A549 (cell line): ENCODE results near the gene MSI2. TPM values are rescaled to one million over a fixed set of nuclear protein-coding genes. Genes with fewer than 3 reads are reported as not detected.

Source experiments
- ATAC-seq, 2 experiments: fragments of 200-7000 bp in 1 of 2; fragments of >200 bp in 1 of 2; cut with Nextera tagmentation in 1 of 2; cut with Tn5 transposase in 1 of 2; 3 replicates each; pipeline versions ENCODE4 v1.8.0 to v1.9.1; 2018 to 2020; ENCODE audit warnings: mild to moderate bottlenecking in 1 of 2, moderate library complexity in 1 of 2
- CTCF ChIA-PET: fragments of 300-600 bp; sonication (Branson Sonifier 250); formaldehyde crosslinking; extraction: SDS; loops from one replicate; lab custom pipeline; 2021; ENCODE audit warnings: antibody characterized with exemption, inconsistent platforms; lab: Yijun Ruan, JAX
- POLR2A ChIA-PET: fragments of 350-600 bp; formaldehyde crosslinking; extraction: SDS; loops from one replicate; lab custom pipeline; 2021; ENCODE audit warnings: antibody characterized with exemption, inconsistent platforms; lab: Yijun Ruan, JAX
- DNase-seq, 2 experiments: peaks; one replicate each; pipeline versions ENCODE4 v3.0.0 to v3.0.0-alpha.2; 2011 to 2016; ENCODE audit warnings: low read depth in 1 of 2, low spot score in 1 of 2
- FAIRE-seq: peaks from 2 replicates; lab custom pipeline; 2011; peaks lifted over from hg19 to GRCh38; lab: Jason Lieb, UNC
- H3K27ac ChIP-seq, 2 experiments: fragments of >200 bp; sonication (Bioruptor Twin); formaldehyde crosslinking; 3 replicates each; pipeline ENCODE4 v1.5.1; 2016 to 2017
- H3K4me1 ChIP-seq: fragments of >200 bp; sonication (Bioruptor Twin); formaldehyde crosslinking; 3 replicates; pipeline ENCODE4 v1.6.1; 2016
- H3K4me2 ChIP-seq: fragments of >200 bp; sonication (Bioruptor Twin); formaldehyde crosslinking; 3 replicates; pipeline ENCODE4 v1.6.1; 2016
- H3K4me3 ChIP-seq: fragments of >200 bp; sonication (Bioruptor Twin); formaldehyde crosslinking; 3 replicates; pipeline ENCODE4 v1.5.1; 2016
- H3K9me3 ChIP-seq: fragments of >200 bp; sonication (Bioruptor Twin); formaldehyde crosslinking; 3 replicates; pipeline ENCODE4 v1.6.1; 2016
- ATOH8 ChIP-seq: fragments of 250-450 bp; sonication (Bioruptor Pico); IDR thresholded peaks from 2 replicates; pipeline ENCODE4 v1.5.0; 2020; ENCODE audit warnings: low read depth, mild to moderate bottlenecking, moderate library complexity
- BCL3 ChIP-seq: fragments of >200 bp; sonication (Bioruptor Twin); formaldehyde crosslinking; IDR thresholded peaks from 3 replicates; pipeline ENCODE4 v1.6.1; 2016
- CHD4 ChIP-seq: fragments of 200-600 bp; sonication (generic); IDR thresholded peaks from 2 replicates; pipeline ENCODE4 v1.6.1; 2016; ENCODE audit warnings: antibody characterized with exemption, mild to moderate bottlenecking, borderline replicate concordance
- EHMT2 ChIP-seq: fragments of 200-600 bp; sonication (generic); IDR thresholded peaks from 2 replicates; pipeline ENCODE4 v1.6.1; 2016; ENCODE audit warnings: antibody characterized with exemption, low read depth, mild to moderate bottlenecking, moderate library complexity
- ELK1 ChIP-seq: fragments of 150-350 bp; IDR thresholded peaks from 2 replicates; pipeline ENCODE4 v1.6.1; 2014; ENCODE audit warnings: low read depth, mild to moderate bottlenecking, low read length
- EP300 ChIP-seq, 2 experiments: fragments of >200 bp; sonication (Bioruptor Twin); formaldehyde crosslinking; IDR thresholded peaks; 2 replicates in 1 of 2; 3 replicates in 1 of 2; pipeline ENCODE4 v1.6.1; 2016 to 2017
- ESRRA ChIP-seq: fragments of 150-350 bp; IDR thresholded peaks from 2 replicates; pipeline ENCODE4 v1.6.1; 2014; ENCODE audit warnings: mild to moderate bottlenecking, low read length, borderline replicate concordance
- FOSB ChIP-seq: fragments of 250-450 bp; sonication (Bioruptor Pico); IDR thresholded peaks from 2 replicates; pipeline ENCODE4 v1.5.0; 2020; ENCODE audit warnings: mild to moderate bottlenecking, moderate library complexity
- GATA3 ChIP-seq: IDR thresholded peaks from 2 replicates; pipeline ENCODE4 v1.6.1; 2012; ENCODE audit warnings: borderline replicate concordance
- HDAC2 ChIP-seq: fragments of 200-600 bp; sonication (generic); IDR thresholded peaks from 2 replicates; pipeline ENCODE4 v1.6.1; 2016
- HOXA7 ChIP-seq: fragments of 250-450 bp; sonication (Bioruptor Pico); IDR thresholded peaks from 2 replicates; pipeline ENCODE4 v1.5.0; 2020; ENCODE audit warnings: mild to moderate bottlenecking, moderate library complexity
- KDM5A ChIP-seq: fragments of 200-600 bp; sonication (generic); IDR thresholded peaks from 2 replicates; pipeline ENCODE4 v1.6.1; 2016; ENCODE audit warnings: antibody characterized with exemption, mild to moderate bottlenecking
- MAX ChIP-seq: IDR thresholded peaks from 2 replicates; pipeline ENCODE4 v1.6.1; 2012
- MYC ChIP-seq: IDR thresholded peaks from 2 replicates; pipeline ENCODE4 v1.6.1; 2012; ENCODE audit warnings: mild to moderate bottlenecking, inconsistent platforms, low read length, improper control_type of control experiment, borderline replicate concordance
- NFE2L2 ChIP-seq: fragments of 150-350 bp; conservative IDR thresholded peaks from 2 replicates; pipeline ENCODE4 v1.6.1; 2014; ENCODE audit warnings: low read length
- NPAS2 ChIP-seq: fragments of 250-450 bp; sonication (Bioruptor Pico); IDR thresholded peaks from 2 replicates; pipeline ENCODE4 v1.8.0; 2022; ENCODE audit warnings: mild to moderate bottlenecking, moderate library complexity, borderline replicate concordance
- NR3C1 ChIP-seq: fragments of >200 bp; sonication (Bioruptor Twin); formaldehyde crosslinking; IDR thresholded peaks from 3 replicates; pipeline ENCODE4 v1.6.1; 2017
- POLR2A ChIP-seq: IDR thresholded peaks from 2 replicates; pipeline ENCODE4 v1.6.1; 2012; ENCODE audit warnings: mild to moderate bottlenecking, low read length
- RAD21 ChIP-seq, 2 experiments: fragments of >200 bp in 1 of 2; sonication (Bioruptor Twin) in 1 of 2; formaldehyde crosslinking in 1 of 2; IDR thresholded peaks in 1 of 2; conservative IDR thresholded peaks in 1 of 2; 2 replicates in 1 of 2; 3 replicates in 1 of 2; pipeline ENCODE4 v1.6.1; 2012 to 2018; ENCODE audit warnings: inconsistent platforms in 1 of 2
- RARB ChIP-seq: fragments of 250-450 bp; sonication (Bioruptor Pico); IDR thresholded peaks from 2 replicates; pipeline ENCODE4 v1.8.0; 2021; ENCODE audit warnings: mild to moderate bottlenecking, moderate library complexity
- SREBF2 ChIP-seq: fragments of 450-650 bp; IDR thresholded peaks from 2 replicates; pipeline ENCODE4 v1.6.1; 2014; ENCODE audit warnings: mild to moderate bottlenecking, moderate library complexity
- TP53 ChIP-seq: fragments of 250-450 bp; sonication (Bioruptor Pico); IDR thresholded peaks from 2 replicates; pipeline ENCODE4 v1.5.0; 2021; ENCODE audit warnings: mild to moderate bottlenecking, moderate library complexity
- ZFP36 ChIP-seq: fragments of 450-650 bp; IDR thresholded peaks from 2 replicates; pipeline ENCODE4 v1.6.1; 2014; ENCODE audit warnings: borderline replicate concordance; ENCODE audit not compliant: partially characterized antibody
- ZSCAN20 ChIP-seq: fragments of 250-450 bp; sonication (Bioruptor Pico); IDR thresholded peaks from 2 replicates; pipeline ENCODE4 v1.8.0; 2022; ENCODE audit warnings: mild to moderate bottlenecking, moderate library complexity
- WGBS: methylation state at CpG from one replicate; pipeline ENCODE4 v1.1.6; 2017; ENCODE audit errors: missing lambda C conversion rate; 5-methylcytosine and 5-hydroxymethylcytosine counted together
- polyA plus RNA-seq, 4 experiments: library from polyadenylated mRNA; depleted of rRNA in 3 of 4; stranded (reverse); fragments of >200 nt; fragmentation: RNase III in 1 of 4; extraction: RNeasy Plus Mini Kit Qiagen cat#74134 plus additional on column Dnase treatment in 1 of 4; gene quantifications; 2 replicates in 3 of 4; 3 replicates in 1 of 4; pipeline ENCODE4 v1.2.3, GENCODE V29; 2011 to 2017

Gene MSI2
- polyA plus RNA-seq, 2 of the 4 experiments (the other 2 are of a cell fraction): 43.6 to 44.4 TPM

GRCh38 chr17:57639381-57639780 is 383.1 kb downstream of the MSI2 start:
- whole genome bisulfite sequencing: 88% methylated on average over 5 of the region's 5 CpGs
- no peak for FAIRE-seq
- no peak for ATAC-seq
- Histone ChIP-seq H3K4me3 (no peak overlapping the region), H3K9me3 (no peaks in the 10 kb centered on the region), H3K4me2 (no peak overlapping the region), H3K27ac (no peak overlapping the region), H3K4me1 (no peaks in the 10 kb centered on the region)
- POLR2A ChIA-PET: no interaction called here
- no peak for DNase-seq
- TF ChIP-seq NPAS2 (CRISPR knock-in tag) (no peak), EP300 (IDR thresholded peaks at IDR 0.05) (no peak), SREBF2 (no peak), FOSB (CRISPR knock-in tag) (no peak), RAD21 (conservative IDR thresholded peaks at IDR 0.05 in 1 of 2, IDR thresholded peaks at IDR 0.05 in 1 of 2) (no peak), MAX (no peak), TP53 (no peak), ELK1 (no peak), HDAC2 (no peak), POLR2A (no peak)
- CTCF ChIA-PET: interaction anchor here (1.2 to 1.4 kb wide), 4 partner anchors 12 to 396 kb away, joined by 3 to 5 read pairs (median 4); no protein-coding TSS in a partner anchor

- Histone ChIP-seq H3K4me1 (no peaks in the 10 kb centered on the region), H3K4me3 (no peak overlapping the region), H3K4me2 (no peak overlapping the region), H3K9me3 (no peaks in the 10 kb centered on the region), H3K27ac (no peak overlapping the region)
- TF ChIP-seq HOXA7 (CRISPR knock-in tag): no peak
- TF ChIP-seq NR3C1: no peak
- TF ChIP-seq ATOH8 (CRISPR knock-in tag): no peak
- no peak for TF ChIP-seq ZFP36
- no peak for TF ChIP-seq MYC
- TF ChIP-seq GATA3: no peak
- no peak for TF ChIP-seq ESRRA
- no peak for TF ChIP-seq EHMT2
- no peak for TF ChIP-seq FOSB (CRISPR knock-in tag)
- no peak for TF ChIP-seq RARB (CRISPR knock-in tag)
- TF ChIP-seq NFE2L2: no peak
- TF ChIP-seq BCL3: no peak
- FAIRE-seq: no peak
- WGBS: 92% methylated on average over 7 of the region's 7 CpGs
- POLR2A ChIA-PET: no interaction called here
- DNase-seq: no peak
- CTCF ChIA-PET: interaction anchor here (1.2 to 1.4 kb wide), 3 partner anchors 18 to 397 kb away, joined by 3 to 4 read pairs (median 4); no protein-coding TSS in a partner anchor
- ATAC-seq: no peak
Observed at GRCh38 chr17:57640079-57640478, 383.8 kb downstream of the MSI2 start.

- no peak for DNase-seq
- FAIRE-seq: no peak
- CTCF ChIA-PET: interaction anchor here (0.9 to 3.4 kb wide), 6 partner anchors 11 to 141 kb away, joined by 3 to 17 read pairs (median 4); no protein-coding TSS in a partner anchor
- WGBS: 96% methylated on average over 3 of the region's 3 CpGs
- ATAC-seq: no peak
- POLR2A ChIA-PET: no interaction called here
- no peak overlapping the region for H3K4me2 ChIP-seq
- H3K4me1 ChIP-seq: no peaks in the 10 kb centered on the region
- TF ChIP-seq ZSCAN20 (CRISPR knock-in tag): no peak
- TF ChIP-seq CHD4: no peak
- no peak for TF ChIP-seq KDM5A
- TF ChIP-seq POLR2A: no peak
- TF ChIP-seq, all 56 proteins: peak for 0
- Histone ChIP-seq H3K27ac (no peak overlapping the region), H3K9me3 (no peaks in the 10 kb centered on the region), H3K4me3 (no peak overlapping the region)
Observed at GRCh38 chr17:57641761-57642160, 385.4 kb downstream of the MSI2 start.
